HL-60 (cell line): Measurements from ENCODE around the gene PSMB7.

Experiments
- POLR2AphosphoS5 ChIP-seq: IDR thresholded peaks from 2 replicates; pipeline ENCODE4 v1.6.1; 2012; ENCODE audit warnings: low read depth
- SPI1 ChIP-seq: IDR thresholded peaks from 2 replicates; pipeline ENCODE4 v1.6.1; 2012; ENCODE audit warnings: low read depth, mild to moderate bottlenecking, borderline replicate concordance
- TF ChIP-seq, protein P1 (sequence below): IDR thresholded peaks from one replicate; pipeline ENCODE4 v1.5.1; 2011; ENCODE audit warnings: low read length, control low read depth, inconsistent platforms; ENCODE audit not compliant: insufficient read depth
- TF ChIP-seq, protein P2 (sequence below): IDR thresholded peaks from 2 replicates; pipeline ENCODE4 v1.6.1; 2012; ENCODE audit warnings: low read depth; ENCODE audit not compliant: insufficient replicate concordance

DNA sequence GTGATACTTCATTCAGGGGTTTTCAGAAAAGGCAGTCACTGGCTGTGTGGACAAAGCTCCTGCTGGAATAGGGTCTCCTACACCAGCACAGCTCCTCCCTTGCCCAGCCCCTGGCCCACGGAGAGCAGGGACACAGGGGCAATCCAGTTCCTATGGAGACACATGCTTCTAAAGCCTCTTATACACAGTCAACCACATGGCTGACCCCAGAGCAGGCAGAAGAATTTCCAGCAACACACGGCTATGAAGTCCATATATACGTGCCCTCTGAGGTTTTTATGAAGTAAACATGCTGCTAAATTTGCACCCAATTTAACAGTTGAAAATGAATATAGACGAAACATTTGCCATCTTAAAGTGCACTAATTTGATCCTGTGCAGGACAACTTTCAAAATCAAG, 19.4 kb downstream of the PSMB7 start:
- TF ChIP-seq, protein P1, sequence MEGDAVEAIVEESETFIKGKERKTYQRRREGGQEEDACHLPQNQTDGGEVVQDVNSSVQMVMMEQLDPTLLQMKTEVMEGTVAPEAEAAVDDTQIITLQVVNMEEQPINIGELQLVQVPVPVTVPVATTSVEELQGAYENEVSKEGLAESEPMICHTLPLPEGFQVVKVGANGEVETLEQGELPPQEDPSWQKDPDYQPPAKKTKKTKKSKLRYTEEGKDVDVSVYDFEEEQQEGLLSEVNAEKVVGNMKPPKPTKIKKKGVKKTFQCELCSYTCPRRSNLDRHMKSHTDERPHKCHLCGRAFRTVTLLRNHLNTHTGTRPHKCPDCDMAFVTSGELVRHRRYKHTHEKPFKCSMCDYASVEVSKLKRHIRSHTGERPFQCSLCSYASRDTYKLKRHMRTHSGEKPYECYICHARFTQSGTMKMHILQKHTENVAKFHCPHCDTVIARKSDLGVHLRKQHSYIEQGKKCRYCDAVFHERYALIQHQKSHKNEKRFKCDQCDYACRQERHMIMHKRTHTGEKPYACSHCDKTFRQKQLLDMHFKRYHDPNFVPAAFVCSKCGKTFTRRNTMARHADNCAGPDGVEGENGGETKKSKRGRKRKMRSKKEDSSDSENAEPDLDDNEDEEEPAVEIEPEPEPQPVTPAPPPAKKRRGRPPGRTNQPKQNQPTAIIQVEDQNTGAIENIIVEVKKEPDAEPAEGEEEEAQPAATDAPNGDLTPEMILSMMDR = no peak
- TF ChIP-seq POLR2AphosphoS5 (no peak), SPI1 (no peak)
- TF ChIP-seq, protein P2, sequence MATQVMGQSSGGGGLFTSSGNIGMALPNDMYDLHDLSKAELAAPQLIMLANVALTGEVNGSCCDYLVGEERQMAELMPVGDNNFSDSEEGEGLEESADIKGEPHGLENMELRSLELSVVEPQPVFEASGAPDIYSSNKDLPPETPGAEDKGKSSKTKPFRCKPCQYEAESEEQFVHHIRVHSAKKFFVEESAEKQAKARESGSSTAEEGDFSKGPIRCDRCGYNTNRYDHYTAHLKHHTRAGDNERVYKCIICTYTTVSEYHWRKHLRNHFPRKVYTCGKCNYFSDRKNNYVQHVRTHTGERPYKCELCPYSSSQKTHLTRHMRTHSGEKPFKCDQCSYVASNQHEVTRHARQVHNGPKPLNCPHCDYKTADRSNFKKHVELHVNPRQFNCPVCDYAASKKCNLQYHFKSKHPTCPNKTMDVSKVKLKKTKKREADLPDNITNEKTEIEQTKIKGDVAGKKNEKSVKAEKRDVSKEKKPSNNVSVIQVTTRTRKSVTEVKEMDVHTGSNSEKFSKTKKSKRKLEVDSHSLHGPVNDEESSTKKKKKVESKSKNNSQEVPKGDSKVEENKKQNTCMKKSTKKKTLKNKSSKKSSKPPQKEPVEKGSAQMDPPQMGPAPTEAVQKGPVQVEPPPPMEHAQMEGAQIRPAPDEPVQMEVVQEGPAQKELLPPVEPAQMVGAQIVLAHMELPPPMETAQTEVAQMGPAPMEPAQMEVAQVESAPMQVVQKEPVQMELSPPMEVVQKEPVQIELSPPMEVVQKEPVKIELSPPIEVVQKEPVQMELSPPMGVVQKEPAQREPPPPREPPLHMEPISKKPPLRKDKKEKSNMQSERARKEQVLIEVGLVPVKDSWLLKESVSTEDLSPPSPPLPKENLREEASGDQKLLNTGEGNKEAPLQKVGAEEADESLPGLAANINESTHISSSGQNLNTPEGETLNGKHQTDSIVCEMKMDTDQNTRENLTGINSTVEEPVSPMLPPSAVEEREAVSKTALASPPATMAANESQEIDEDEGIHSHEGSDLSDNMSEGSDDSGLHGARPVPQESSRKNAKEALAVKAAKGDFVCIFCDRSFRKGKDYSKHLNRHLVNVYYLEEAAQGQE = no peak
